ENCODE data around the gene CRISPLD2.
"Not testable (repeated sequence)": the region's sequence is repeated elsewhere in the genome, so short reads cannot be mapped to it uniquely, and the experiment has no call there.

CRISPLD2 gene

DNA sequence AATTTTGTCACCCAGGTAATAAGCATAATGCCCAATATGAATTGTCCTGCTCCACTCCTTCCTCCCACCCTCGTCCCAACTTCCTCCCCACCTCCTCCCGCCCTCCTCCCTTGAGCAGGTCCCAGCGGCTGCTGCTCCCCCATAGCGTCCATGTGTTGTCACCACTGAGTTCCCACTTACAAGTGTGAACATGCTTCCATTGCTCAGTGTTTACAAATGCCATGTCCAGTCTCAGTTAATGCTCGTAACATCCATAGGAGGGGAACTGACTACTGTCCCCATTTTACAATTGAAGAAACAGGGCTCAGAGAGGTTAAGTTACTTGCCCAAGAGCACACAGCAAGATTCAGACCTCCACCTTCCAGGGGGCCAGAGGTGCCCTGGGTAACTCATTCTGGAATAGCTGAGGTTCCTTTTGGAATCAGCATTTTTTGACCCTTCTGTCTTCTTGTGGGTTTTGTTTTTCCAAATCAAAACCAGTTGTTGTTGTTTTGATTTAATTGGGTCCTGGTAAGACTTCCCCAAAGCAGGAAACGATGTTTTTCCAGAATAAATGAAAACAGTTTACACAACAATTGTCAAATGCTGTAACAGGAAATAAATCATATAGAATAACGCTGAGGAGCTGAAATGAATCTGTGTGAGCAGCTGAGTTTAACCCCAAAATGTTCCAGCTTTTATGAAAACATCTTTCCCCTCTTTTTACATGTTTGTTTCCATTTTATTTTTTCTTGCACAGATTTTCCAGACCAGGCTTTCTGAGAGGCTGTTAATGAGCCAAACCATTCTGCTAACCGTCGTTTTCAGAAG, 117.6 kb downstream of the CRISPLD2 start:
- H3K27me3 ChIP-seq (replicated peaks; ENCODE audit: insufficient read depth, low read length) = peaks cover 60% of the 10 kb centered on the region
- H4K20me1 ChIP-seq (ENCODE audit: insufficient read depth, low read length) = no peaks in the 10 kb centered on the region
- H3K27ac ChIP-seq (ENCODE audit: low read length) = no peak overlapping the region
- no peaks in the 10 kb centered on the region for H3K79me2 ChIP-seq (ENCODE audit: low read length)
- no peak overlapping the region for H3K9ac ChIP-seq (ENCODE audit: low read length)
- no peak overlapping the region for H2AFZ ChIP-seq (ENCODE audit: low read length)
- DNase-seq = no peak
- no peaks in the 10 kb centered on the region for H3F3A ChIP-seq (ENCODE audit: insufficient read depth, low read length)
- no peaks in the 10 kb centered on the region for H3K4me1 ChIP-seq (ENCODE audit: low read length)
- no peak overlapping the region for H3K4me3 ChIP-seq (ENCODE audit: low read length)
- no peak for TF ChIP-seq EZH2 (optimal IDR thresholded peaks at IDR 0.05; ENCODE audit: low read depth, low read length)
- TF ChIP-seq CTCF (IDR thresholded peaks at IDR 0.05; ENCODE audit: low read length) = no peak
- no peak for TF ChIP-seq EZH2phosphoT487 (IDR thresholded peaks at IDR 0.05; ENCODE audit: low read length)
- no peak overlapping the region for H3K4me2 ChIP-seq (ENCODE audit: low read depth, low read length)
- H3K36me3 ChIP-seq (replicated peaks; ENCODE audit: insufficient read depth, low read length) = no peaks in the 10 kb centered on the region
- no peaks in the 10 kb centered on the region for H3K9me3 ChIP-seq (replicated peaks; ENCODE audit: insufficient read depth, low read length)
- no peaks in the 10 kb centered on the region for H3K9me2 ChIP-seq (replicated peaks; ENCODE audit: insufficient read depth, low read length)

DNA sequence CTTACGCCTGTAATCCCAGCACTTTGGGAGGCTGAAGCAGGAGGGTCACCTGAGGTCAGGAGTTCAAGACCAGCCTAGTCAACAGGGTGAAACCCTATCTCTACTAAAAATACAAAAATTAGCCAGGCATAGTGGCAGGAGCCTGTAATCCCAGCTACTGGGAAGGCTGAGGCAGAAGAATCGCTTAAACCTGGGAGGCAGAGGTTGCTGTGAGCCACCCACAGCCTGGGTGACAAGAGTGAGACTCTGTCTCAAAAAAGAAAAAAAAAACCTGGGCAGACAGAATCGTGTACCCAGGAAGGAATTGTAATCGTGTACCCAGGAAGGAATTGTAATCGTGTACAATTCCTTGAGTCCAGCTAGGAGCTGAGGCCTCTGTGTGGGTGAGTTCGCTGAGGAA, 118.8 kb downstream of the CRISPLD2 start:
- not testable (repeated sequence) for H3K9me2 ChIP-seq (replicated peaks; ENCODE audit: insufficient read depth, low read length); DNase-seq; H3K27ac ChIP-seq (ENCODE audit: low read length); H3K9me3 ChIP-seq (replicated peaks; ENCODE audit: insufficient read depth, low read length); H3K4me1 ChIP-seq (ENCODE audit: low read length); H3K79me2 ChIP-seq (ENCODE audit: low read length); H3K36me3 ChIP-seq (replicated peaks; ENCODE audit: insufficient read depth, low read length); H3K9ac ChIP-seq (ENCODE audit: low read length); H3F3A ChIP-seq (ENCODE audit: insufficient read depth, low read length); H2AFZ ChIP-seq (ENCODE audit: low read length); H4K20me1 ChIP-seq (ENCODE audit: insufficient read depth, low read length); H3K4me3 ChIP-seq (ENCODE audit: low read length); H3K4me2 ChIP-seq (ENCODE audit: low read depth, low read length)
- peaks cover 60% of the 10 kb centered on the region for H3K27me3 ChIP-seq (replicated peaks; ENCODE audit: insufficient read depth, low read length)

DNA sequence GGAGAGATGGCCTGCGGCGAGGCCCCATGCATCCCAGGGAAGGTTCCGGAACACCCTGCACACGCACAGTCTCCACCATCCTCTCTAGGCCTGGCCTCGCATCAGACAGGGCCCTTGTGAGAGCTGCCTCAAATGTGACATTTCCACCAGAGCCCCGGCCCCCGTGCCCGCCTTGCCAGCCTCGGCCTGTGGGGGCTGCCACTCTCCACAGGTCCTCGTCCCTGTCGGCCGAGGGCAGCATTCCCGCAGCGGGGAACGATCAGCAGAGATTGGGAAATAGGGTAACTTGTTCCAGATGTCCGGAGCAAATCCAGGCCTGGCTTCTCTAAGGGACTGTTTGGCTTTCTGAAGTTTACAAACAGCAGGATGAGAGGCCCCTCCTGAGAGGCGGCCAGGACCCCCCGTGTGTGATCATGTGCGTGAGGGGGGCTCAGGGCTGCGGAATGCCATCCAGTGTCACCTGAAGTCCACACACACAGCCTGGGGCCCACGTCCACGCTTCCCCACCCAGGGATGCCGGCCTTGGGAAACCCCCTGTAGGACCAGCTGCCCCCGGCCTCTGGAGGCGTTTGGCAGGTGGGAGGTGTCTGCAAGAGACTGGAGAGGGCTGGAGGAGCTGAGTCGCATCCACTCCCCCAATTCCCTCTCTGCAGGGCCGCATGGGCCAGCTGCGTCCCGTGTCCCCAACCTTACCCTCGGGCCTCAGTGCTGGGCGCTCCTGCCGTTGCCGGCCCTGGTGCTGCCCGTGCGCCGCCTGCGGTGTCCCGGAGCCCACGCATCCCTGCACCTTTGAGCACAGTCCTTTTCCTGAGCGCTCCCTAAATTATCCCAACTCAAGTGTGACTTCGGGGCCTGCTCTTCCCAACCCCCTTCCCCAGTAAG, 121.1 kb downstream of the CRISPLD2 start:
- DNase-seq = no peak
- H3K27me3 ChIP-seq (replicated peaks; ENCODE audit: insufficient read depth, low read length) = peaks cover 48% of the 10 kb centered on the region
- no peak overlapping the region for H3K4me2 ChIP-seq (ENCODE audit: low read depth, low read length)

More for the DNA sequence above, 121.1 kb downstream of the CRISPLD2 start:
- Histone ChIP-seq H3K79me2 (ENCODE audit: low read length) (no peaks in the 10 kb centered on the region), H3K4me1 (ENCODE audit: low read length) (no peaks in the 10 kb centered on the region), H3K9me2 (replicated peaks; ENCODE audit: insufficient read depth, low read length) (no peaks in the 10 kb centered on the region), H2AFZ (ENCODE audit: low read length) (no peak overlapping the region), H3K9me3 (replicated peaks; ENCODE audit: insufficient read depth, low read length) (no peaks in the 10 kb centered on the region), H3F3A (ENCODE audit: insufficient read depth, low read length) (no peaks in the 10 kb centered on the region), H4K20me1 (ENCODE audit: insufficient read depth, low read length) (no peaks in the 10 kb centered on the region), H3K27ac (ENCODE audit: low read length) (no peak overlapping the region), H3K4me3 (ENCODE audit: low read length) (no peak overlapping the region), H3K9ac (ENCODE audit: low read length) (no peak overlapping the region), H3K36me3 (replicated peaks; ENCODE audit: insufficient read depth, low read length) (no peaks in the 10 kb centered on the region)
- TF ChIP-seq EZH2phosphoT487 (IDR thresholded peaks at IDR 0.05; ENCODE audit: low read length) (no peak), EZH2 (optimal IDR thresholded peaks at IDR 0.05; ENCODE audit: low read depth, low read length) (no peak), CTCF (IDR thresholded peaks at IDR 0.05; ENCODE audit: low read length) (no peak)
